Bronchial smooth muscle cell (primary cell): ENCODE results near the gene VNN1. TPM values are rescaled to one million over a fixed set of nuclear protein-coding genes. Genes with fewer than 3 reads are reported as not detected.

Source experiments
- total RNA-seq: library from RNA; depleted of rRNA; stranded (reverse); fragments of >200 nt; gene quantifications from 2 replicates; pipeline ENCODE4 v1.2.1, GENCODE V29; 2014

VNN1 gene
- total RNA-seq, result not detected in 2 replicates

GRCh38 chr6:132713352-132714134 is at the start of gene VNN1:
Gene VNN1, minus strand, starts transcription at chr6:132714055. Its CDS starts 20 bp downstream, at chr6:132714035.

DNA sequence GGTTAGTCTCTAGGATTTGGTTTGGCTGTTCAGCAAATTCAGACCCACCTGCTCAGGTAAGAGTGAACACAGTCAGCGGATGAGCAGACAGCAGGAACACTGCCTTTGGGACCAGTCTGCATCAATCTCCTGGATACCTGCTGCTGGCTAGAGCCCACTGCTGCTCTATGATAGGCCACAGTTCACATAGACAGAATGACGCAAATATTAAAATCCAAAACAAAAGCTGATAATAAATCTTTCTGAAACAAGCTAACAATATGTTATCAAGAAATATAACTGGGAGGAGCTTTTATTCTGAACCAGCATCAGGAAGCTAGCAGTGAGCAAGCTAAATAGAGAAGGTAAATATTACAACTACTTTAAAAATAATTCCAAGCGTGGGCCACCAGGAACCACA is 54.8 kb downstream of the VNN1 start, which contains the start of gene TAAR1:
TAAR1 (minus strand) TSS at position 101 of the 400 bp plus-strand sequence. CDS start 13,179 bp downstream, outside the sequence.

Other genes starting within 250 kb of the VNN1 start
- 31.5 and 34.3 TPM in 2 replicates for gene STX7, start 200.9 kb downstream of the VNN1 start, total RNA-seq
- not detected in 2 replicates for gene TAAR9, start 175.8 kb downstream of the VNN1 start, total RNA-seq
- not detected in 2 replicates for gene TAAR8, start 161.4 kb downstream of the VNN1 start, total RNA-seq
- gene TAAR6, start 143.7 kb downstream of the VNN1 start, total RNA-seq, result not detected in 2 replicates
- gene TAAR5, start 124.3 kb downstream of the VNN1 start, total RNA-seq, result not detected in 2 replicates
- not detected in 2 replicates for gene TAAR2, start 89.8 kb downstream of the VNN1 start, total RNA-seq
- gene TAAR1, start 54.9 kb downstream of the VNN1 start, total RNA-seq, result not detected in 2 replicates
- 0.16 TPM in 1 of 2 replicates, not detected in the other for gene VNN2, start 43.8 kb upstream of the VNN1 start, total RNA-seq
- 2.8 and 6.3 TPM in 2 replicates for gene SLC18B1, start 84.6 kb upstream of the VNN1 start, total RNA-seq
- 2,462 and 4,345 TPM in 2 replicates for gene RPS12, start 100.5 kb upstream of the VNN1 start, total RNA-seq